ELF-1 (cell line): ENCODE results near the gene CAPN3.

Experiments used
- DNase-seq: peaks from one replicate; pipeline ENCODE4 v3.0.0-alpha.2; 2016; ENCODE audit warnings: low read depth, low spot score

Gene CAPN3

DNA sequence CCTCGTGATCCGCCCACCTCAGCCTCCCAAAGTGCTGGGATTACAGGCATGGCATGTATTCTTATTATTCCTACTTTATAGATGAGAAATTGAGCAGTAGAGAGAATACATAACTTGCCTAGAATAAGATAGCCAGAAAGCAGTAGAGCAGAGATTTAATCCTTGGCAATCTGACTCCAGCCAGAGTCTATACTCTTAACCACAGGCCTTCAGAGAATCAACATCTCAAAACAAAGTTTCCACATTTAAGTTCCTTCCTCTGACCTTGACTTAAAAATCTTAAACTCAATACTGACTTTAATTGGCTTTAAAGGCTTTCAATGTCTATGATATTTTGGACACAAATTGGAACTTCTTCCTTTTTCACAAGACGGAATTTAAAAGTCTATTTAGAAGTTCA, 94.5 kb downstream of the CAPN3 start:
- DNase-seq, result no peak

- no peak for DNase-seq
Observed at GRCh38 chr15:42456531-42456930, 97.2 kb downstream of the CAPN3 start.

GRCh38 chr15:42456971-42457370, 97.7 kb downstream of the CAPN3 start:
- no peak for DNase-seq

DNA sequence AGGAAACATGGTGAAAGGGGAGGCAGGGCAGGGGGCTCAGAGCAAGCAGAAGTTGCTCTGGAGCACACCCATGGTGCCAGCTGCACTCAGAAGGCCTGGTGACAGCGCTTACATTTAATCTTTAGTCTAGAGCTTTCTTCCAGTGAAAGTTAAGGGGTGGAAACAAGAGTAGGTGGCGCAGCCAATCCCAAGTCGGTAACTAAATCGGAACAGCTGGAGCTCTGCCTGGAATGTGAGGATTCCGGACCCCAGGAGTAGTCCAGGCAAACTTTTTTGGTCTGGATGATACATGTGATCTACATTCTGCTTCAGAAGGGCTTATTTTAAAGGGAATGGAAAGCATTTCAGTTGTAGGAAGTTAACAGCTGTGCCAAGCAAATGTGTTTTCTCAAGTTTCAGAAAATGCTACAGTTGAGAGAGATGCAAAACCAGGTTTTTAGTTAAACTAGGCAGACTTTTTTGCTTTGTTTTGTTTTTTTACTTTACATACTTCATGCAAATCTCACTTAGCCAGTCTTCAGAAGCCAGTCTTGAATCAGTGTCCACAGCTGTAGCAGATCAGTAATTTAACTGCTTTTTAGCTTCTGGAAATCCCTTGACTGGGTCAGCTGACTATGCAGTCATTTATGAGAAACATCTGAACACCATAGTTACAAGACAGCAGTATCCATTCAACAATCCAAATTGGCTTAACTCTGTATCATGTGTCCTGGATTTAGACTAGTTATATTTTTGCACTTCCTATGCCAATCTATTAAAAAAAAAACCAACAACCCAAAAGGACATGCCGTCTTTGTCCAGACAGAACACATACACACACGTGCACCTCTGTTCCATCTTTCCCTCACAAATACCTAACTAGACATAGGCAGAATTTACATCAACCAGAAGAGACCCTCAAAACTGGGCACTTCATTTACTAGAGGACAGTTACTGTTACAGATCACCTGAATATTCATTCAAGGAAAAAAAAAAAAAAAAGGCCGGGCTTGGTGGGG, 98.4 kb downstream of the CAPN3 start:
- DNase-seq, result peak; percentile 92

DNA sequence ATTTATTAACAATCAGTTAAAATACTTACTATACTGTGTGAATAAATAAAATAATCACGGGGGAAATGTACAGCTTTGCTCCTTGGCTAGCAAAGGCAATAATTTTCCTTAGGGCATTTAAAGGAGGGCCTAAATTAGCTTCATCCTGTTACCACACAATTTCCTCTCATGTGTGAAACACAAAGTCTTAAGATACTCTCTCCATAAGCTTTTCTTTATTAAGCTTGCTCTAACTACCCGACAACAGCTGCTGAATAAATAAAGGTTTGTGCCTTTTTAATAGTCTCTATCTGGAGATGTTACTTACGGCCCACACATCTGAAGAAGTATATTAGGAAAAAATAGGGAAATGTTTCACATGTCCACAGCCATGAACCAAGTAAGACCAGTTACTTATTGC, 102.0 kb downstream of the CAPN3 start:
- no peak for DNase-seq
